22Rv1 (cell line): ENCODE measurements around the gene GHRHR.

Source experiments
- ZFX ChIP-seq: fragments of 450-650 bp; IDR thresholded peaks from 2 replicates; pipeline ENCODE4 v1.6.1; 2017; ENCODE audit warnings: antibody characterized with exemption, borderline replicate concordance
- TF ChIP-seq, protein P1 (sequence below): fragments of 450-650 bp; IDR thresholded peaks from 2 replicates; pipeline ENCODE4 v1.5.1; 2017; ENCODE audit warnings: mild to moderate bottlenecking

GRCh38 chr7:30984359-30985107, 20.8 kb downstream of the GHRHR start:
- TF ChIP-seq, protein P1, sequence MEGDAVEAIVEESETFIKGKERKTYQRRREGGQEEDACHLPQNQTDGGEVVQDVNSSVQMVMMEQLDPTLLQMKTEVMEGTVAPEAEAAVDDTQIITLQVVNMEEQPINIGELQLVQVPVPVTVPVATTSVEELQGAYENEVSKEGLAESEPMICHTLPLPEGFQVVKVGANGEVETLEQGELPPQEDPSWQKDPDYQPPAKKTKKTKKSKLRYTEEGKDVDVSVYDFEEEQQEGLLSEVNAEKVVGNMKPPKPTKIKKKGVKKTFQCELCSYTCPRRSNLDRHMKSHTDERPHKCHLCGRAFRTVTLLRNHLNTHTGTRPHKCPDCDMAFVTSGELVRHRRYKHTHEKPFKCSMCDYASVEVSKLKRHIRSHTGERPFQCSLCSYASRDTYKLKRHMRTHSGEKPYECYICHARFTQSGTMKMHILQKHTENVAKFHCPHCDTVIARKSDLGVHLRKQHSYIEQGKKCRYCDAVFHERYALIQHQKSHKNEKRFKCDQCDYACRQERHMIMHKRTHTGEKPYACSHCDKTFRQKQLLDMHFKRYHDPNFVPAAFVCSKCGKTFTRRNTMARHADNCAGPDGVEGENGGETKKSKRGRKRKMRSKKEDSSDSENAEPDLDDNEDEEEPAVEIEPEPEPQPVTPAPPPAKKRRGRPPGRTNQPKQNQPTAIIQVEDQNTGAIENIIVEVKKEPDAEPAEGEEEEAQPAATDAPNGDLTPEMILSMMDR, result no peak
- TF ChIP-seq ZFX, result no peak
